ENCODE measurements around the gene PLXNA4. TPM values are rescaled to one million over a fixed set of nuclear protein-coding genes. Genes with fewer than 3 reads are reported as not detected.
A peak's percentile ranks its signal among the peaks of the same experiment; 100 is the strongest.

PLXNA4 gene
- total and polyA plus RNA-seq, 12 donors = 0.83 to 17.0 (median 11.5) TPM

- Histone ChIP-seq H3K36me3 (no peaks in the 10 kb centered on the region), H3K9me3 (no peaks in the 10 kb centered on the region), H3K27me3 (peaks cover 0 to 9% (median 4%) of the 10 kb centered on the region in 7 donors), H3K4me3 (no peak overlapping the region), H3K27ac (no peak overlapping the region), H3K4me1 (no peaks in the 10 kb centered on the region)
- 85 to 87% methylated on average over 8 of the region's 8 CpGs for WGBS, 2 donors
- no peak for ATAC-seq
- no peak for DNase-seq
- TF ChIP-seq CTCF (IDR thresholded peaks at IDR 0.05) = no peak
- intact Hi-C loops (cut with DNase I) = loop anchor here in 1 of 10 donors (10.0 kb wide), 1 partner anchor 46 kb away; no protein-coding TSS in a partner anchor
These were observed 15.3 kb downstream of the PLXNA4 start for GRCh38 chr7:132560825-132561529.

GRCh38 chr7:132560105-132560504 is 16.2 kb downstream of the PLXNA4 start:
- no peak overlapping the region for H3K27ac ChIP-seq
- no peak for DNase-seq
- ATAC-seq = no peak
- no peaks in the 10 kb centered on the region for H3K9me3 ChIP-seq
- no peak overlapping the region for H3K4me3 ChIP-seq
- H3K4me1 ChIP-seq = peaks cover 0 to 3% (median 0%) of the 10 kb centered on the region in 9 donors
- TF ChIP-seq CTCF (IDR thresholded peaks at IDR 0.05) = no peak
- H3K27me3 ChIP-seq = peaks cover 0 to 9% (median 0%) of the 10 kb centered on the region in 7 donors
- 97% methylated on average over 7 of the region's 7 CpGs for WGBS, 2 donors
- no peaks in the 10 kb centered on the region for H3K36me3 ChIP-seq
- intact Hi-C loops (cut with DNase I) = loop anchor here in 1 of 10 donors (10.0 kb wide), 1 partner anchor 45 kb away; no protein-coding TSS in a partner anchor

- Histone ChIP-seq H3K36me3 (peaks cover 0 to 5% (median 0%) of the 10 kb centered on the region in 9 donors), H3K9me3 (peaks cover 0 to 6% (median 0%) of the 10 kb centered on the region in 11 donors), H3K4me3 (no peak overlapping the region), H3K27me3 (no peaks in the 10 kb centered on the region), H3K4me1 (peaks cover 0 to 4% (median 0%) of the 10 kb centered on the region in 9 donors), H3K27ac (no peak overlapping the region)
- ATAC-seq = no peak
- 80 to 82% methylated on average over 5 of the region's 5 CpGs for WGBS, 2 donors
- no peak for DNase-seq
- intact Hi-C loops (cut with DNase I) = no loop called here
- TF ChIP-seq CTCF (IDR thresholded peaks at IDR 0.05) = no peak
These were observed 17.5 kb downstream of the PLXNA4 start for GRCh38 chr7:132558815-132559214.

- Histone ChIP-seq H3K9me3 (peaks cover 0 to 6% (median 0%) of the 10 kb centered on the region in 11 donors), H3K4me3 (no peak overlapping the region), H3K27ac (no peak overlapping the region), H3K4me1 (peaks cover 0 to 4% (median 0%) of the 10 kb centered on the region in 9 donors), H3K36me3 (peaks cover 0 to 5% (median 0%) of the 10 kb centered on the region in 9 donors), H3K27me3 (no peaks in the 10 kb centered on the region)
- DNase-seq (no peak), ATAC-seq (no peak)
- TF ChIP-seq CTCF (IDR thresholded peaks at IDR 0.05) = peak in 5 of 9 donors; percentile 17 to 29 (median 24)
- WGBS, 2 donors = 60 to 67% methylated on average over 3 of the region's 3 CpGs
- intact Hi-C loops (cut with DNase I) = no loop called here
These were observed 18.7 kb downstream of the PLXNA4 start for GRCh38 chr7:132557489-132558044.

All from heart right ventricle (tissue), 16 donors.